ENCODE results near the gene AIG1.

- TF ChIP-seq ZNF274 (IDR thresholded peaks at IDR 0.05; ENCODE audit: low read depth, low read length) (no peak), CTCF (IDR thresholded peaks at IDR 0.05 in 2 of 3, conservative IDR thresholded peaks at IDR 0.05 in 1 of 3; ENCODE audit: borderline replicate concordance in 1 of 3, insufficient read depth in 1 of 3, low read depth in 2 of 3, low read length in 2 of 3) (no peak), EZH2 (IDR thresholded peaks at IDR 0.05) (no peak), ZFX (IDR thresholded peaks at IDR 0.05) (no peak), SRF (IDR thresholded peaks at IDR 0.05; ENCODE audit: low read depth) (no peak), POLR2AphosphoS5 (IDR thresholded peaks at IDR 0.05; ENCODE audit: low read depth, low read length) (no peak), TCF7L2 (IDR thresholded peaks at IDR 0.05; ENCODE audit: borderline replicate concordance, extremely low read depth, insufficient read depth, insufficient read length) (no peak), ZBTB33 (IDR thresholded peaks at IDR 0.05; ENCODE audit: extremely low read depth, insufficient replicate concordance, low read length) (no peak), CEBPB (IDR thresholded peaks at IDR 0.05; ENCODE audit: low read depth) (no peak), POLR2A (IDR thresholded peaks at IDR 0.05; ENCODE audit: borderline replicate concordance, extremely low read depth, insufficient read depth, insufficient read length) (no peak)
Observed at GRCh38 chr6:143063631-143064030, 2.9 kb downstream of the AIG1 start.
